B cell (primary cell): ENCODE results near the gene ATP11B. TPM values are rescaled to one million over a fixed set of nuclear protein-coding genes. Genes with fewer than 3 reads are reported as not detected.

ENCODE experiments used
- ATAC-seq: fragments of 200-7000 bp; cut with Tn5 transposase; one replicate; pipeline ENCODE4 v1.10.0; 2021; ENCODE audit warnings: low read depth, mild to moderate bottlenecking, moderate number of reproducible peaks, moderate library complexity
- CTCF ChIA-PET: fragments of 350-600 bp; sonication (Branson Sonifier 250); formaldehyde crosslinking; loops from one replicate; lab custom pipeline; 2021; ENCODE audit warnings: antibody characterized with exemption, inconsistent platforms; lab: Charles Lee
- POLR2A ChIA-PET: fragments of 350-600 bp; sonication (Branson Sonifier 250); formaldehyde crosslinking; loops from one replicate; lab custom pipeline; 2021; ENCODE audit warnings: antibody characterized with exemption; lab: Charles Lee
- DNase-seq: peaks from one replicate; pipeline ENCODE4 v3.0.0; 2013
- H2AFZ ChIP-seq: 2 replicates; pipeline ENCODE4 v1.6.1; 2012; ENCODE audit warnings: mild to moderate bottlenecking, low read depth, low read length; ENCODE audit not compliant: insufficient read depth, poor library complexity, severe bottlenecking
- H3K27ac ChIP-seq, 2 donors: 1 replicate in 1 of 2; 2 replicates in 1 of 2; pipeline ENCODE4 v1.5.1; 2012 to 2013; ENCODE audit warnings: low read length in 2 of 2, mild to moderate bottlenecking in 2 of 2, moderate library complexity in 1 of 2
- H3K27me3 ChIP-seq, 4 experiments: fragments of 200-600 bp in 1 of 4; sonication (generic) in 1 of 4; replicated peaks in 1 of 4; 1 replicate in 2 of 4; 2 replicates in 2 of 4; pipeline versions ENCODE4 v1.6.1 to v1.7.0; 2013 to 2016; ENCODE audit warnings: low read length in 3 of 4, mild to moderate bottlenecking in 2 of 4, mixed read lengths in 1 of 4, moderate library complexity in 1 of 4; ENCODE audit not compliant: insufficient read depth in 4 of 4, control insufficient read depth in 3 of 4; ENCODE audit errors: control extremely low read depth in 1 of 4
- H3K36me3 ChIP-seq, 2 experiments: replicated peaks in 1 of 2; 1 replicate in 1 of 2; 2 replicates in 1 of 2; pipeline versions ENCODE4 v1.6.1 to v1.7.1; 2013; ENCODE audit warnings: low read length in 1 of 2; ENCODE audit not compliant: insufficient read depth in 2 of 2, control insufficient read depth in 1 of 2; ENCODE audit errors: control extremely low read depth in 1 of 2, extremely low read depth in 1 of 2
- H3K4me1 ChIP-seq, 2 donors: fragments of 200-600 bp in 1 of 2; sonication (generic) in 1 of 2; 1 replicate in 1 of 2; 2 replicates in 1 of 2; pipeline versions ENCODE4 v1.5.1 to v1.6.1; 2013 to 2017; ENCODE audit warnings: low read length in 2 of 2; ENCODE audit not compliant: control insufficient read depth in 2 of 2, insufficient read depth in 2 of 2
- H3K4me2 ChIP-seq: replicated peaks from 2 replicates; pipeline ENCODE3; 2012; ENCODE audit warnings: mild to moderate bottlenecking, low read depth, low read length; ENCODE audit not compliant: poor library complexity, severe bottlenecking
- H3K4me3 ChIP-seq, 5 experiments: fragments of 200-600 bp in 1 of 5; sonication (generic) in 1 of 5; 1 replicate in 3 of 5; 2 replicates in 2 of 5; pipeline versions ENCODE4 v1.5.1 to v1.7.0; 2011 to 2016; ENCODE audit warnings: low read length in 4 of 5, mild to moderate bottlenecking in 4 of 5, low read depth in 2 of 5, control low read depth in 1 of 5, moderate library complexity in 1 of 5; ENCODE audit not compliant: insufficient read depth in 1 of 5; ENCODE audit errors: control extremely low read depth in 1 of 5, extremely low read depth in 1 of 5
- H3K79me2 ChIP-seq: fragments of 200-600 bp; sonication (generic); one replicate; pipeline ENCODE4 v1.6.0; 2016; ENCODE audit warnings: low read length; ENCODE audit not compliant: control insufficient read depth, insufficient read depth
- H3K9ac ChIP-seq: fragments of 200-600 bp; sonication (generic); 2 replicates; pipeline ENCODE4 v1.6.1; 2017; ENCODE audit warnings: mild to moderate bottlenecking, low read length, moderate library complexity
- H3K9me3 ChIP-seq, 3 donors: one replicate each; pipeline versions ENCODE4 v1.6.1 to v1.7.1; 2013; ENCODE audit warnings: low read length in 2 of 3; ENCODE audit not compliant: control insufficient read depth in 2 of 3, insufficient read depth in 1 of 3; ENCODE audit errors: control extremely low read depth in 1 of 3
- H4K20me1 ChIP-seq: 2 replicates; pipeline ENCODE4 v1.6.0; 2012; ENCODE audit warnings: mild to moderate bottlenecking, low read length; ENCODE audit not compliant: insufficient read depth, control insufficient read depth, poor library complexity, severe bottlenecking
- H3K27ac Mint-ChIP-seq: one replicate; pipeline ENCODE4 v1.8.0; 2021; ENCODE audit warnings: mixed read lengths
- H3K27me3 Mint-ChIP-seq: one replicate; pipeline ENCODE4 v1.8.0; 2021; ENCODE audit warnings: mixed read lengths
- H3K4me1 Mint-ChIP-seq: one replicate; pipeline ENCODE4 v1.8.0; 2021; ENCODE audit warnings: mixed read lengths
- H3K4me3 Mint-ChIP-seq: one replicate; pipeline ENCODE4 v1.8.0; 2021; ENCODE audit warnings: mixed read lengths
- H3K9me3 Mint-ChIP-seq: one replicate; pipeline ENCODE4 v1.8.0; 2022; ENCODE audit warnings: mixed read lengths; ENCODE audit not compliant: insufficient read depth
- CTCF ChIP-seq: fragments of 200-600 bp; IDR thresholded peaks from one replicate; pipeline ENCODE4 v1.8.0; 2022; ENCODE audit warnings: antibody characterized with exemption, mild to moderate bottlenecking
- EZH2 ChIP-seq: IDR thresholded peaks from 2 replicates; pipeline ENCODE4 v1.6.1; 2012; ENCODE audit warnings: borderline replicate concordance, low read depth, mild to moderate bottlenecking, moderate library complexity, low read length; ENCODE audit not compliant: insufficient read depth, poor library complexity, severe bottlenecking
- WGBS: methylation state at CpG from one replicate; pipeline ENCODE4 v1.1.5; 2013; ENCODE audit warnings: missing lambda C conversion rate; ENCODE audit not compliant: insufficient coverage; 5-methylcytosine and 5-hydroxymethylcytosine counted together
- intact Hi-C: fragments of 100-400 bp; cut with micrococcal nuclease; formaldehyde crosslinking; loops from one replicate; pipeline ENCODE4 v1.10.0; 2022
- polyA plus RNA-seq: library from polyadenylated mRNA; depleted of rRNA; stranded (reverse); fragments of >200 nt; gene quantifications from 2 replicates; pipeline ENCODE4 v1.2.3, GENCODE V29; 2012
- total RNA-seq, 2 donors: library from RNA; stranded (reverse); fragments of 120-200 nt in 1 of 2; gene quantifications; 1 replicate in 1 of 2; 2 replicates in 1 of 2; pipeline versions ENCODE4 v1.2.3 to v1.2.4, GENCODE V29; 2013 to 2022

Gene ATP11B
- total and polyA plus RNA-seq, 2 donors (not counting 1 experiment from before 2014, with no cell fraction given): 14.0 to 81.9 TPM

- Histone ChIP-seq H3K9me3 (no peaks in the 10 kb centered on the region), H3K27me3 (no peaks in the 10 kb centered on the region), H3K79me2 (peaks cover 99% of the 10 kb centered on the region), H3K9ac (no peak overlapping the region), H3K27ac (no peak overlapping the region), H3K4me2 (no peak overlapping the region), H3K4me3 (no peak overlapping the region), H3K4me1 (peaks cover 0 to 7% of the 10 kb centered on the region in 2 donors), H2AFZ (no peak overlapping the region), H4K20me1 (peaks cover 71% of the 10 kb centered on the region), H3K36me3 (no peaks in the 10 kb centered on the region)
- H3K4me3 Mint-ChIP-seq: no peak overlapping the region
- no peaks in the 10 kb centered on the region for H3K9me3 Mint-ChIP-seq
- peaks cover 44% of the 10 kb centered on the region for H3K4me1 Mint-ChIP-seq
- POLR2A ChIA-PET: no interaction called here
- H3K27me3 Mint-ChIP-seq: no peaks in the 10 kb centered on the region
- ATAC-seq (no peak), DNase-seq (no peak)
- H3K27ac Mint-ChIP-seq: no peak overlapping the region
- CTCF ChIA-PET: no interaction called here
- TF ChIP-seq CTCF (no peak), EZH2 (no peak)
- intact Hi-C loops: no loop called here
- WGBS: 96% methylated on average over 3 of the region's 4 CpGs
These were observed 21.2 kb downstream of the ATP11B start for GRCh38 chr3:182814419-182815062.

- peaks cover 0 to 7% of the 10 kb centered on the region in 2 donors for H3K4me1 ChIP-seq
- POLR2A ChIA-PET: no interaction called here
- H3K79me2 ChIP-seq: peaks cover 92% of the 10 kb centered on the region
- no peak overlapping the region for H3K27ac ChIP-seq
- no peak overlapping the region for H2AFZ ChIP-seq
- H3K9me3 ChIP-seq: no peaks in the 10 kb centered on the region
- Mint-ChIP-seq H3K4me3 (no peak overlapping the region), H3K27me3 (no peaks in the 10 kb centered on the region), H3K27ac (no peak overlapping the region), H3K9me3 (no peaks in the 10 kb centered on the region), H3K4me1 (peaks cover 39% of the 10 kb centered on the region)
- H3K4me2 ChIP-seq: no peak overlapping the region
- no peaks in the 10 kb centered on the region for H3K27me3 ChIP-seq
- no peak overlapping the region for H3K4me3 ChIP-seq
- H3K36me3 ChIP-seq: peaks cover 1 to 7% of the 10 kb centered on the region in 2 experiments
- no peak for DNase-seq
- no peak overlapping the region for H3K9ac ChIP-seq
- intact Hi-C loops: no loop called here
- no CpG with 5 or more reads among the region's 1 CpG for WGBS
- no peak for ATAC-seq
- TF ChIP-seq EZH2 (no peak), CTCF (no peak)
- CTCF ChIA-PET: no interaction called here
- peaks cover 70% of the 10 kb centered on the region for H4K20me1 ChIP-seq
These were observed 22.9 kb downstream of the ATP11B start for GRCh38 chr3:182816181-182816580.
